Fibroblast of pulmonary artery (primary cell): ENCODE results near the gene PKP1.
A peak's percentile ranks its signal among the peaks of the same experiment; 100 is the strongest.

Experiments
- DNase-seq: peaks from one replicate; pipeline ENCODE4 v3.0.0-alpha.2; 2010; ENCODE audit warnings: low read depth
- H3K4me3 ChIP-seq: replicated peaks from 2 replicates; pipeline ENCODE4 v1.5.1; 2011; ENCODE audit warnings: low read depth, mild to moderate bottlenecking, control low read depth, low read length, moderate library complexity
- CTCF ChIP-seq: IDR thresholded peaks from 2 replicates; pipeline ENCODE4 v1.5.1; 2011; ENCODE audit warnings: mild to moderate bottlenecking, control low read depth, low read length, inconsistent platforms; ENCODE audit errors: missing control alignments

Gene PKP1

DNA sequence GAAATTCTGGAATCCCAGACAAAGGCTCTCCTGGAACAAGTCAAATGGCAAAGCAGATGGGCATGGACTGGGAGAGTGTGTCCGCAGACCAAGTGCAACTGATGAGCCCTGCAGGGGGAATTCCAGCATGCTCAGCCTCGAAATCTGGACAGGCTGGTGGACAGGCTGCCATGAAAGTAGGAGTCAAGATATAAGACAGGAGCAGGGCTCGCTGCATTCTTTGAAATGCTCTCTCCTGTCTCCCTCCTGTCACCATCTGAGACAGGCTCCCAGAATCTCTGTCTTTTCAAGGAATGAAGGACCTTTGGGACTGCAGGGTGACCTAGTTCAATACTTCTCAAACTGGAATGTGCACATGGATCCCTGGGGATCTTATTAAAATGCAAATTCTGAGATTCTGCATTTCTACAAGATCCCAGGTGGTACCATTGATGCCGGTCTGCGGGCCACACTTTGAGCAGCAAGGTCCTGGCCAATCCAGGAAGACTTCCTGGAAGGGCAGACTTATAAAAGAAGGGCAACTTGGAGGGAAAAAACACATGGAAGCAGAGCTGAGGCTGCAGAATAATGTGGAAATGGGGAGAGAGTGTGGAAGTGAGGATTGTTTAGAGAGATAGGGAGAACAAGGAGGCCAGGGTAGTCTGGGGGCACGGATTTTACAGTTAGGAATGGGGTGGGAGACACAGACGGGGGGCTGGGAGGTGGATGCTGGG lies 64.3 kb downstream of the PKP1 start:
- no peak for TF ChIP-seq CTCF
- no peak for DNase-seq
- no peak overlapping the region for H3K4me3 ChIP-seq

DNA sequence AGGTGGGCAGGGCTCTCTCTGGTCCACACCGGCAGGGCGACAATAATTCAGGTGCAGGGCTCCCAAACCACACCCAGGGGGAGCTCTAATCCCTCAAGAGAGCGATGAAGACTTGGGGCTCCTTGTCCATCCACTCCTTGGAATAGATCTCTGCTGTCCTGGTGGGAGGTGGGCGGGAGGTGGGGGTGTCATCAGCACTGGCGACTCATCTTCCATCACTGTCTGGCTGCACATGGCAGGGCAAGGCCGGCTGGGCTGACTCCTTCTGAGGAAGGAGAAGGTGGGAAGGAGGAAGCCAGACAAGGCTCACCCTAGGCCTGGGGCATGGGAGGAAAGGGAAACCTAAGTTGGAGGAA lies 64.9 kb downstream of the PKP1 start:
- peak; percentile 55 for DNase-seq
- peak; percentile 67 for TF ChIP-seq CTCF
- no peak overlapping the region for H3K4me3 ChIP-seq

DNA sequence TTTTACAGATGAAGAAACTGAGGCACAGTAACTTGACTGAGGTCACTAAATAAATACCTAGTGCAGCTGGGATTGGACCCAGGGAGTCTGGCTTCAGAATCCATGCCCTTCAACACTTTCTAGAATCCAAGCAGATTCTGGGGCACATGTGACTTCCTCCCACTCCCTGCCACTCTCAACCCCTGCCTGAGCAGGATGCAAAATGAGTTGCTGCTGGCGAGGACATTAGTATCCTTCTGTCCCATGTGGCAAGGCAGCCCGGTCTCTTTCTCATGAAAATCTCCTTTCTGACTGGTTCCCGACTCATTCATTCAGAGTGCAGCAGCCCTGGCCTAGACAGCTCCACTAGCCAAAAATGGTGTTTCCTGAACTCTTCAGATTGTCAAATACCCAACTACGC lies 65.8 kb downstream of the PKP1 start:
- DNase-seq, result no peak
- TF ChIP-seq CTCF, result no peak
- H3K4me3 ChIP-seq, result no peak overlapping the region

DNA sequence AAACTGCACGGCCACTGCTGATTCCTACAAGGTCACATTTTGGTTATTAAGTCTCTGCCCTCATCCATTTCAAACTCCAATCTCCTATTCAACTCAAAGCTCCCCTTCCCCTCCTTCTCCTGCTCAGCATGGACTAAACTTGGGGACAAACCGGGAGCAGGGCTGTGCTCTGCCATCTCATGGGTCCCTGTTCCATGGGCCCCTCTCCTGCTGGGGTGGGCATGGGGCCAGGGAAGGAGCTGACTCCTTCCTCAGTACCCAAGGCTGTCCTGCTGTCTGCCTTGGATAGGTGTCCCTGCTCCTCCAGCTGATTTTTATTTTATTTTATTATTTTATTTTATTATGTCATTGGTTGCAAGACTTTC lies 67.0 kb downstream of the PKP1 start:
- no peak for TF ChIP-seq CTCF
- no peak overlapping the region for H3K4me3 ChIP-seq
- DNase-seq, result no peak

- no peak overlapping the region for H3K4me3 ChIP-seq
- no peak for TF ChIP-seq CTCF
- no peak for DNase-seq
Observed at GRCh38 chr1:201350884-201351283, 67.6 kb downstream of the PKP1 start.

DNA sequence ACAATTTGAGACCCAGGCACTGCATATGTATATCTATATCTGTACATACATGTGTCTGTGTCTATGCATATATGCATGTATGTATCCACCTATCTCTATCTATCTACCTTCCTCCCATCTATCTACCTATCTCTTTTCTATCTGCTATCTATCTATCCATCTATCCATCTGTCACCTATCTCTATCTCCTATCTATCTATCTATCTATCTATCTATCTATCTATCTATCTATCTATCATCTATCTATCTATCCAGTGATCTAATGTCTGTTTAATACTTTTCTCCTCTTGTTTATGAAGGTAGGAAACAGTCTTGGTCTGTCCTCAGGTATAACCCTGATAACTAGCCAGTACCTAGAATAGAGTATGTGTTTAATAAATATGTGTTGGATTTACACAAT lies 68.3 kb downstream of the PKP1 start:
- H3K4me3 ChIP-seq, result no peak overlapping the region
- DNase-seq, result no peak
- no peak for TF ChIP-seq CTCF

DNA sequence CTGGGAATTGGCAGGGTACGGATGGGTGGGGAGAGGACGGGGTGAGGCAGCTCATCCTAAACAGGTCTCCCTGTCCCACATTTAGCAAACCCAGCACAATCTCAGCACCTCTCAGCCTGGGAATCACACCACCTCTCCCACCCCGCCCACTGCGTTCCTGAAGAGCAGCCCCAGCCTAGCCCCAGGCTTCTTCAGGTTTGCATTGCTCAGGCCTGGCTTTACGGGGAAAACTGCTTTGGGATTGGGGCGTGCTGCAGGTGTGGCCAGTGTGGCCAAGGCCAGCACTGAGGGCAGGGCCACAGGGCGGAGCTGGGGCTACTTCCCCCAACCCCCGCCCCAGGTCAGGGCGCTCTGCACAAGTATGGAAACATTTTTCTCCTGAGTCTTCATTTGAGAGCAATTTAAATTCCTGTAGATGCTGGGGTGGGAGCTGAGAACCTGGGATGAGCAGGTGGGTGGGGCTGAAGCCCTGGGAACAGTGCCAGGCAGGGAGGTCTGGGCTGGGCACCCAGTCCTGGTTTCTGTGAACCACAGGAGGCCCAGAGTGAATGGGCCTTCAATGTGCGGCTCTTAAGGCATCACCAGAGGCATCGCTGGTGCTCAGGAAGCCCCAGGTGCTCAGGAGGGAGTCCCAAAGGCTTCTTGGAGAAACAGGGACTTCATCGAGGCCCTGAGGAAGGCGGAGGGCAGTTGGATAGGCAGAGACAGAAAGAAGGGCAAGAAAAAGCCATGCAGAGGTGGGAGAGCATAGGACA lies 70.1 kb downstream of the PKP1 start:
- TF ChIP-seq CTCF, result no peak
- no peak for DNase-seq
- no peak overlapping the region for H3K4me3 ChIP-seq
